ENCODE data around the gene SAV1. TPM values are rescaled to one million over a fixed set of nuclear protein-coding genes. Genes with fewer than 3 reads are reported as not detected.

Gene SAV1
- total and polyA plus RNA-seq, 10 of the 15 experiments (the other 5 are each of a cell fraction or from before 2014, with no cell fraction given), result 10.1 to 29.1 (median 20.4) TPM

- no peaks in the 10 kb centered on the region for H3K9me3 ChIP-seq (replicated peaks; ENCODE audit: control insufficient read depth, insufficient read depth, low read length)
- TF ChIP-seq STAT1 (conservative IDR thresholded peaks at IDR 0.05) (no peak), BACH1 (IDR thresholded peaks at IDR 0.05; ENCODE audit: borderline replicate concordance) (no peak), NRF1 (conservative IDR thresholded peaks at IDR 0.05; ENCODE audit: low read depth, low read length) (no peak), ZNF207 (IDR thresholded peaks at IDR 0.05; ENCODE audit: borderline replicate concordance) (no peak), SMC3 (IDR thresholded peaks at IDR 0.05; ENCODE audit: borderline replicate concordance, low read length) (no peak), HDGF (IDR thresholded peaks at IDR 0.05) (no peak), ZBED1 (IDR thresholded peaks at IDR 0.05; ENCODE audit: borderline replicate concordance) (no peak), SMAD1 (IDR thresholded peaks at IDR 0.05; ENCODE audit: low read depth, partially characterized antibody) (no peak), POLR2A (IDR thresholded peaks at IDR 0.05; ENCODE audit: low read depth, low read length) (no peak), ETV6 (conservative IDR thresholded peaks at IDR 0.05 in 1 of 2, IDR thresholded peaks at IDR 0.05 in 1 of 2; ENCODE audit: borderline replicate concordance in 1 of 2, low read depth in 1 of 2) (no peak)
- H3K4me1 ChIP-seq (ENCODE audit: control insufficient read depth, insufficient read depth, low read length), result no peaks in the 10 kb centered on the region
- intact Hi-C loops (cut with micrococcal nuclease; ENCODE audit: unreplicated experiment) (loop anchor here (5.0 kb wide), 1 partner anchor 247 kb away; no protein-coding TSS in a partner anchor), in situ Hi-C loops (cut with MboI) (loop anchor here (25.0 kb wide), 1 partner anchor 247 kb away; the partner anchor contains the start of gene ABHD12B)
- H2AFZ ChIP-seq (ENCODE audit: control insufficient read depth, low read depth, low read length), result no peak overlapping the region
- H4K20me1 ChIP-seq (ENCODE audit: control insufficient read depth, insufficient read depth), result no peaks in the 10 kb centered on the region
- no peak overlapping the region for H3K4me2 ChIP-seq (ENCODE audit: control insufficient read depth, insufficient read depth)
- BruUV-seq (replicated peaks), result no TSS peak
- no peak overlapping the region for H3K27ac ChIP-seq (ENCODE audit: control insufficient read depth, insufficient read depth)
- DNase-seq (ENCODE audit: low read depth, low spot score) (no peak), FAIRE-seq (no peak), ATAC-seq (no peak)
- no peaks in the 10 kb centered on the region; a peak in 1 of 4 replicates for H3K27me3 ChIP-seq (replicated peaks in 1 of 2; ENCODE audit: control insufficient read depth in 2 of 2, insufficient read depth in 2 of 2, low read length in 1 of 2)
- WGBS (ENCODE audit: insufficient coverage, insufficient replicate concordance, low lambda C conversion rate, missing lambda C conversion rate), result 94% methylated on average over 2 of the region's 2 CpGs
- no peaks in the 10 kb centered on the region for H3K36me3 ChIP-seq (ENCODE audit: control insufficient read depth in 2 of 2, insufficient read depth in 2 of 2, low read length in 1 of 2)
- no peak overlapping the region for H3K4me3 ChIP-seq
- H3K9ac ChIP-seq (ENCODE audit: control insufficient read depth, insufficient read depth, low read length), result no peak overlapping the region
- ChIA-PET CTCF (interaction anchor here (0.8 to 3.9 kb wide), 13 partner anchors 10 to 251 kb away, joined by 3 to 45 read pairs (median 11); no protein-coding TSS in a partner anchor), SMC1A (ENCODE audit: uncharacterized antibody, unreplicated experiment) (interaction anchor here (0.9 to 3.3 kb wide), 13 partner anchors 8 to 244 kb away, joined by 3 to 29 read pairs (median 5); no protein-coding TSS in a partner anchor), POLR2A (interaction anchor here (1.8 kb wide), 1 partner anchor 10 kb away, joined by 4 read pairs; no protein-coding TSS in a partner anchor), RAD21 (ENCODE audit: unreplicated experiment) (interaction anchor here (1.2 to 3.4 kb wide), 4 partner anchors 15 to 161 kb away, joined by 4 to 17 read pairs (median 6); no protein-coding TSS in a partner anchor)
- H3K79me2 ChIP-seq (ENCODE audit: control insufficient read depth, insufficient read depth, low read length), result no peaks in the 10 kb centered on the region
Measured at GRCh38 chr14:50615552-50615951, 52.6 kb downstream of the SAV1 start.

All from GM12878 (cell line).